Measurements from ENCODE around the gene C1orf167.
A peak's percentile ranks its signal among the peaks of the same experiment; 100 is the strongest.

DNA sequence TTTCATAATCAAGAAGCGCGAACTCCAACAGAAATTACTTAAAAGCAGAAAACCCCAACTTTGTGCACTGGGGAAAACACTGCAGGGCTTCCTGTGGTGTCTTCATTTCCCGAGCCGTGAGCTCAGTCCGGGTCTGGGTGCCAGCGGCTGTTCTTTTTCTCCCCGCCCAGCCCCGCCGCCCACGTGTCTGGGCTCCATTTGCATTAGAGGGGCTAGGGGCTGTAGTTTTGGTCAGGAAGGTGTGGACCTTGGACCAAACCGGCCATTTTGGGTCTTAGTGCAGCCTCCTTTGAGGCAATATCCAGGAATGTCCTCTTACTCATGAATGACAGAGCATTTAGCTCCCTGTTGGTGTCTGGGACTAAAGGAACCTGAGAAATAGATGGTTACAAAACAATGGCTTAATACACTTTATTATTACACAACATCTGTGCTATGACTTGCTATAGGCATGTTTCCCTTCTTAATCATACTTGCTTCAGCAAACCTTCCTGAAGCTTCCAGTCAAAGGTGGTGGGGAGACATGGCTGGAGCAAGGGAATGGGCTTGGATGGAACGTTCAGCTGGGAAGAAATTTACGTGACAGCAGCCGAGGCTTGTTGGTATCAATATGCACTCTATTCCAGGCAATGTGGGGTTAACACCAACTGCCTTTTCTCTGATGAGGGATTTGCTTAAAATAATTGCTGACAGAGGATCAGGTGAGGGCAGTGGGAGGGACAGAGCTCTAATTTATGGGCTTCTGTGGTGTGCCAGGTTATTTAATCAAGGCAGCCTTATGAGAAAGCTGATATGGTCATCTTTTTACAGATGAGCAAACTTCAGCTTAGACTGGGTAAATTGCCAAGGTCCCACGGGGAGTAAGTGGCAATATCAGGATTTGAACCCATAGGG is 25.0 kb upstream of the C1orf167 start:
- TF ChIP-seq ZNF274 (IDR thresholded peaks at IDR 0.05; ENCODE audit: low read depth, low read length): no peak
- TF ChIP-seq YY1 (IDR thresholded peaks at IDR 0.05; ENCODE audit: insufficient read depth, insufficient read length): peak; percentile 46
- TF ChIP-seq SUZ12 (IDR thresholded peaks at IDR 0.05; ENCODE audit: extremely low read depth, insufficient read depth, insufficient read length): no peak

All from NT2/D1 (cell line).